Measurements from ENCODE around the gene ESD.

The ESD gene

GRCh38 chr13:46749951-46750350 is 47.0 kb downstream of the ESD start:
- Histone ChIP-seq H3K9me2 (replicated peaks; ENCODE audit: control insufficient read depth, low read length) (no peaks in the 10 kb centered on the region), H3K79me2 (ENCODE audit: control insufficient read depth, low read length) (no peaks in the 10 kb centered on the region), H3K4me3 (ENCODE audit: low read length) (no peak overlapping the region), H4K20me1 (ENCODE audit: control insufficient read depth, insufficient read depth, low read depth, low read length) (no peaks in the 10 kb centered on the region), H3K4me2 (ENCODE audit: low read length) (no peak overlapping the region), H3K27me3 (ENCODE audit: control insufficient read depth, low read length) (no peaks in the 10 kb centered on the region), H3K36me3 (ENCODE audit: control insufficient read depth, low read length) (peaks cover 23% of the 10 kb centered on the region), H3K9me3 (ENCODE audit: control insufficient read depth, insufficient read depth, low read length) (no peaks in the 10 kb centered on the region), H3K27ac (ENCODE audit: low read depth, low read length) (no peak overlapping the region), H3K4me1 (ENCODE audit: control insufficient read depth, low read length) (peaks cover 18% of the 10 kb centered on the region), H3F3A (ENCODE audit: control insufficient read depth, insufficient read depth) (peaks cover 7% of the 10 kb centered on the region; the same call in 1 of the 2 replicates)
- TF ChIP-seq EZH2phosphoT487 (IDR thresholded peaks at IDR 0.05; ENCODE audit: borderline replicate concordance, low read length) (no peak), CTCF (IDR thresholded peaks at IDR 0.05; ENCODE audit: low read depth, low read length, poor library complexity, severe bottlenecking) (no peak)

GRCh38 chr13:46748300-46748699 is 48.7 kb downstream of the ESD start:
- H3K79me2 ChIP-seq (ENCODE audit: control insufficient read depth, low read length): no peaks in the 10 kb centered on the region
- peaks cover 23% of the 10 kb centered on the region for H3K36me3 ChIP-seq (ENCODE audit: control insufficient read depth, low read length)
- H3K9me2 ChIP-seq (replicated peaks; ENCODE audit: control insufficient read depth, low read length): no peaks in the 10 kb centered on the region
- no peak overlapping the region for H3K4me3 ChIP-seq (ENCODE audit: low read length)
- no peak overlapping the region for H3K27ac ChIP-seq (ENCODE audit: low read depth, low read length)
- no peaks in the 10 kb centered on the region for H4K20me1 ChIP-seq (ENCODE audit: control insufficient read depth, insufficient read depth, low read depth, low read length)
- no peaks in the 10 kb centered on the region for H3K27me3 ChIP-seq (ENCODE audit: control insufficient read depth, low read length)
- no peak overlapping the region for H3K4me2 ChIP-seq (ENCODE audit: low read length)
- peaks cover 7% of the 10 kb centered on the region; the same call in 1 of the 2 replicates for H3F3A ChIP-seq (ENCODE audit: control insufficient read depth, insufficient read depth)
- H3K4me1 ChIP-seq (ENCODE audit: control insufficient read depth, low read length): peaks cover 18% of the 10 kb centered on the region
- TF ChIP-seq CTCF (IDR thresholded peaks at IDR 0.05; ENCODE audit: low read depth, low read length, poor library complexity, severe bottlenecking) (no peak), EZH2phosphoT487 (IDR thresholded peaks at IDR 0.05; ENCODE audit: borderline replicate concordance, low read length) (no peak)
- H3K9me3 ChIP-seq (ENCODE audit: control insufficient read depth, insufficient read depth, low read length): no peaks in the 10 kb centered on the region

GRCh38 chr13:46747031-46747820 is 49.7 kb downstream of the ESD start:
- Histone ChIP-seq H3K9me2 (replicated peaks; ENCODE audit: control insufficient read depth, low read length) (no peaks in the 10 kb centered on the region), H3K27me3 (ENCODE audit: control insufficient read depth, low read length) (no peaks in the 10 kb centered on the region), H3K9me3 (ENCODE audit: control insufficient read depth, insufficient read depth, low read length) (no peaks in the 10 kb centered on the region), H3K4me1 (ENCODE audit: control insufficient read depth, low read length) (peaks cover 16% of the 10 kb centered on the region), H3K36me3 (ENCODE audit: control insufficient read depth, low read length) (peaks cover 19% of the 10 kb centered on the region), H4K20me1 (ENCODE audit: control insufficient read depth, insufficient read depth, low read depth, low read length) (no peaks in the 10 kb centered on the region), H3K27ac (ENCODE audit: low read depth, low read length) (no peak overlapping the region), H3K4me3 (ENCODE audit: low read length) (no peak overlapping the region), H3K4me2 (ENCODE audit: low read length) (no peak overlapping the region), H3F3A (ENCODE audit: control insufficient read depth, insufficient read depth) (peaks cover 4% of the 10 kb centered on the region; the same call in 1 of the 2 replicates), H3K79me2 (ENCODE audit: control insufficient read depth, low read length) (no peaks in the 10 kb centered on the region)
- TF ChIP-seq CTCF (IDR thresholded peaks at IDR 0.05; ENCODE audit: low read depth, low read length, poor library complexity, severe bottlenecking) (no peak), EZH2phosphoT487 (IDR thresholded peaks at IDR 0.05; ENCODE audit: borderline replicate concordance, low read length) (no peak)
